Activated CD8-positive, alpha-beta memory T cell treated with anti-CD3 and anti-CD28 coated beads for 24 hours (primary cell): Measurements from ENCODE around the gene ICAM5.
A peak's percentile ranks its signal among the peaks of the same experiment; 100 is the strongest.

ENCODE experiments used
- DNase-seq: peaks from one replicate; pipeline ENCODE4 v3.0.0-alpha.2; 2020

ICAM5 gene

GRCh38 chr19:10292206-10292788 is 2.5 kb downstream of the ICAM5 start:
- peak; percentile 87 for DNase-seq

DNA sequence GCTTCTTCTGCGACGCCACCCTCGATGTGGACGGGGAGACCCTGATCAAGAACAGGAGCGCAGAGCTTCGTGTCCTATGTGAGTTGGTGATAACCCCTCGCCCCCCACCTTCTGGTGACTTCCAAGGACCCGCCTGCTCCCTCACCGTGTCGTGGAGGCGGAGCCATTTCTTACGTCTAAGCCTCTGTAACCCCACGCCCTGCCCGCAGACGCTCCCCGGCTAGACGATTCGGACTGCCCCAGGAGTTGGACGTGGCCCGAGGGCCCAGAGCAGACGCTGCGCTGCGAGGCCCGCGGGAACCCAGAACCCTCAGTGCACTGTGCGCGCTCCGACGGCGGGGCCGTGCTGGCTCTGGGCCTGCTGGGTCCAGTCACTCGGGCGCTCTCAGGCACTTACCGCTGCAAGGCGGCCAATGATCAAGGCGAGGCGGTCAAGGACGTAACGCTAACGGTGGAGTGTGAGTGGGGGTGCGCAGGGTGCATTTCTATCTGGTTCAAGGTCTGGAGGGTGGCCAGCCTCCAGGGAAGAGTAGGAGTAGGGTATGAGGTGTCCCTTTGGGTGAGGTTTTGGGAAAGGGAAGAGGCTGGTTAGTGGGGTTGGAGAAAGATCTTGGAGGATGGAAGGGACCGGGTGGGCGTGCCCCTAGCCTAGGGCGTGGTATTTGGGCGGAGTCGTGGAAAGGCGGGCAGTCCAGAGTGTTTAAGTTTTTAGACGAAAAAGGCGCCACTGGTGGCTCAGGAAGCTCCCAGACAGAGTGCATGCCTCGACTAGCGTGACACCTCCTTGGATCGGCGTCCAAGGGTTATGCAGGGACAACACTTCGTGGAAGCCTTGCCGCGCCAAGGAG is 3.3 kb downstream of the ICAM5 start:
- no peak for DNase-seq

DNA sequence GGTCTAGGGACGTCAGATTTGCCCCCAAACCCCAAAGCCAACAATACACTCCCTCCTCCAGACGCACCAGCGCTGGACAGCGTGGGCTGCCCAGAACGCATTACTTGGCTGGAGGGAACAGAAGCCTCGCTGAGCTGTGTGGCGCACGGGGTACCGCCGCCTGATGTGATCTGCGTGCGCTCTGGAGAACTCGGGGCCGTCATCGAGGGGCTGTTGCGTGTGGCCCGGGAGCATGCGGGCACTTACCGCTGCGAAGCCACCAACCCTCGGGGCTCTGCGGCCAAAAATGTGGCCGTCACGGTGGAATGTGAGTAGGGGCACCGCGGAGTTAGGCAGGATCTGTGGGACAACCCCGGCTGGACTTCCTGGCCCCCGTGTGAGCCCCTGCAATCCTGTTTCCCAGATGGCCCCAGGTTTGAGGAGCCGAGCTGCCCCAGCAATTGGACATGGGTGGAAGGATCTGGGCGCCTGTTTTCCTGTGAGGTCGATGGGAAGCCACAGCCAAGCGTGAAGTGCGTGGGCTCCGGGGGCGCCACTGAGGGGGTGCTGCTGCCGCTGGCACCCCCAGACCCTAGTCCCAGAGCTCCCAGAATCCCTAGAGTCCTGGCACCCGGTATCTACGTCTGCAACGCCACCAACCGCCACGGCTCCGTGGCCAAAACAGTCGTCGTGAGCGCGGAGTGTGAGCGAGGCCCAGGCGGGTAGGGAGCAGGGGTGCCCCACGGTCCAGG is 4.0 kb downstream of the ICAM5 start:
- no peak for DNase-seq

- DNase-seq: no peak
Observed at GRCh38 chr19:10294368-10294697, 4.6 kb downstream of the ICAM5 start.

- DNase-seq: peak; percentile 76
Observed at GRCh38 chr19:10295305-10295846, 5.6 kb downstream of the ICAM5 start.

DNA sequence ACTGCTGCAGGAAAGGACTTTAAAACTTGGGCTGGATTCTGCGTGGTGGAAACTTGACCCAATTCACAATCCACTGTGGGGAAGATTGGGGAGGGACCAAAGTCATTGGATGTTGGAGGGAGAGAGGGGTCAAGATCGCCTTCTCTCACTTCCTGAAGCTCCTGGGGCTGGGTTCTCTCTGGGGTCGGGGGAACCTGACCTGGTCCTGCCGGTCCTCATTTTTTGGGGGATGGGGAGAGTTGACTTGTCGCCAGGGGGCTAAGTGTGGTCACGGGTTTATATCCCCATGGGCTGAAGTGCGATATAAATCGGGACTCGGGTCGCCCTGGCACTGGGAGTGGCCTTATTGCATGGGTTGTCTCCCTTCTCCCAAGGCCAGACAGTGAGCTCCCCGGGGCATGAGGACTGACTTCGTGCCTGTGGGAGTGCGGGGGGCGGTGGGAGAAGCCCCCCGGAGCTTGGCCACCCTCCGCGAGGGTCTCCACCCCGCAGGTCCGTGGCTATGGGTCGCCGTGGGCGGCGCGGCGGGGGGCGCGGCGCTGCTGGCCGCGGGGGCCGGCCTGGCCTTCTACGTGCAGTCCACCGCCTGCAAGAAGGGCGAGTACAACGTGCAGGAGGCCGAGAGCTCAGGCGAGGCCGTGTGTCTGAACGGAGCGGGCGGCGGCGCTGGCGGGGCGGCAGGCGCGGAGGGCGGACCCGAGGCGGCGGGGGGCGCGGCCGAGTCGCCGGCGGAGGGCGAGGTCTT is 6.3 kb downstream of the ICAM5 start:
- DNase-seq: no peak

GRCh38 chr19:10299545-10300458 is 10.1 kb downstream of the ICAM5 start:
- no peak for DNase-seq

DNA sequence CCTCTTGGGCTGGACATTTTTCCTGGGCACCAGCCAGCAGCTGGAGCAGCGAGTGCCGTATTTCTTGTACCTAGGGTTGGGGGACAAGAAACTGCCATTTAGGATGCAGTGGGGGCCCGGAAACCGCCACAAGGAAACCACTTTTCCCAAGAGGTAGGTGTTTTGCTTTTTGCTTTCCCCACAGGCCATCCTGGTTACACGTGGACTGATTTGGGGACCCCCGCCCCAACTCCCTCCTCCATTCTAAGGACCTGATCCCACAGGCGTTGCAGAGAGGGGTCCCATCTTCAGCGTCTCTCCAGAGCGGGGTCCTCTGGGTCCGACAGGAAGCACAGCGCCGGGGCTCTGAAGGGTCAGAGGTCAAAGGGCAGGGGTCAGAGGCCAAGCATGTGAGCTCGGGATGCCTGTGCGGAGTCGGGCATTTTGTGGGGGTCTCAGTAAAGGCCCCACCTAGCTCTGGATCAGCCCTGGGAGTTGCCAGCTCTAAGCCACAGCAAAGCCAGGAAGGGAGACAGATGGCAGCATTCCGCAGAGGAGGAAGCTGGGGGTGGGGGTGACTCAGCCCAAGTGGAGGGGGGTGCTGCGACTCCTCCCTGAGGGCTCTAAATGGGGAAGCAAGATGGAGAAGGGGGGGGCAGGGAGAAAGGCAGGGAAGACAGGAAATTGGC is 15.5 kb downstream of the ICAM5 start:
- no peak for DNase-seq

DNA sequence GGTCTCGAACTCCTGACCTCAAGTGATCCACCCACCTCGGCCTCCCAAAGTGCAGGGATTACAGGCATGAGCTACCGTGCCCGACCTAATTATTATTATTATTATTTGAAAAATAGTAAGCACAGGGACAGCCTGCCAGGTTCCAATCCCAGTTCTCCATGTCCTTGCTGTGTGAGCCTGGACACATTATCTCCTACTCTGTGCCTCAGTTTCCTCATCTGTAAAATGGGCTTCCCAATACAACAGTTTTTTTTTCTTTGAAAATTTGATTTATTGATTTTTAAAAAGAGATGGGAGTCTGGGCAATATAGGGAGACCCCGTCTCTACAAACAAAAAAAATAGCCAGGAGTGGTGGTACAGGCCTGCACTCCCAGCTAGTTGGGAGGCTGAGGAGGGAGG is 16.6 kb downstream of the ICAM5 start:
- no peak for DNase-seq

DNA sequence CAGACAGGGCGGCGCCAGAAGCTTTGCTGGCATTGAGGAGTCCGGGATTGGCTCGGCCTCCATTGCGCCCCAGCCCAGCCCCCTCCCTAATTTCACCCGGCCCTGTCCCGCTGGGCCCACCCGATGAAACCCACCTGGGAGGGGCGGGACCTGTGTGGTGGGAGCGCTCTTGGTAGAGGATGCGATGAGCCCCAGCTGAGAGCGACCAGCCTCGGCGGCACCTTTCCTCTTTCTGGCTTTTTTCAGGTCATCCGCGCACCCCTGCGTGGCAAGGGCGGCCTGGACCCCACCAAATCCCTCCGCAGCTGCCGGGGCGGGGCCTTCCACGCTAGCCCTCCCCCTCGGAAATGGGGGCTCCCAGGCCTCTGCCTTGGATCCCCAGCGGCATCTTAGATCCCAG is 19.7 kb downstream of the ICAM5 start, which contains the start of gene ZGLP1:
Gene ZGLP1 (minus strand): TSS at position 393 of the 400 bp plus-strand sequence.
- no peak for DNase-seq

DNA sequence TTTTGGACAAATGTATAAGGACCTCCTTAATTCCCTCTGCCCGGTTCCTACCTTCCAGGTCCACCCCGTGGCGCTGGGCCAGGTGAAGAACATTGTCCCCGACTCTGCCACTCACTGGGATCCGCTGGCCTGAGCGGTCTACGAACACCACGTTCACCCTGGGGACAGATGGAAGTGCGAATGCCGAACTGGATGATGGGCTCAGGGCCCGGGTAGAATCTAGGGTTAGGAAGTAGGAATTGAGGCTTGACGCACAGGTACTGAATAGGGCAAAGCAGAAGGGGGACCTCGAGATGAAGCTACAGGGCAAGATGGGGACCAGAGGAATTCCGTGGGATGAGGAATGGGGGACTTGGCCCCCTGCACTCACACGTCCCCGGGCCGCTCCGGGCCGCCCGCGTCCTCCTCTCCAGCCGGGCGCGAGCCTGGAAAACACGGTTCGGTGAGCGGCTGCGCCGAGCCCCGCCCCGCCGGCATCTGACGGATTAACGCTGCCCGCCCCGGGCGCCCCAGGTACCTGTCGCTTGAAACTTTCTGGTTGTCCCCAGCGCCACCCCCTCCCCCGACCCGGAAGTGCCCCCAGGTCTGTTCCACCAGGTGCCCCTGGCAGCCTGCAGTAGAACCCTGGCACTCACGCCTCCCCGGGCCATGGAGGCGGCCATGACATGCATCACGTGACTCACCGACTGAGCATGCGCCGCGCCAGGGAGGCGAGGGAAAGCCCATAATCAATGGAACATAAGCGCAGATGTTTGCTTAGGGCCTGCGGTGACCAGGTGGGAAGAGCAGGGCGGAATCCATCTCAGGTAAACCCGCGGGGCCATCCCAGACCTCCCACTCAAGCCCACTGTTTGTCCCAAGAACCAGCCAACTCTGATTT is 25.8 kb downstream of the ICAM5 start, which contains the start of gene FDX2:
Gene FDX2 (minus strand): TSS at position 681 of the 880 bp plus-strand sequence. CDS start 19 bp downstream, at position 662.
- peak; percentile 97 for DNase-seq

DNA sequence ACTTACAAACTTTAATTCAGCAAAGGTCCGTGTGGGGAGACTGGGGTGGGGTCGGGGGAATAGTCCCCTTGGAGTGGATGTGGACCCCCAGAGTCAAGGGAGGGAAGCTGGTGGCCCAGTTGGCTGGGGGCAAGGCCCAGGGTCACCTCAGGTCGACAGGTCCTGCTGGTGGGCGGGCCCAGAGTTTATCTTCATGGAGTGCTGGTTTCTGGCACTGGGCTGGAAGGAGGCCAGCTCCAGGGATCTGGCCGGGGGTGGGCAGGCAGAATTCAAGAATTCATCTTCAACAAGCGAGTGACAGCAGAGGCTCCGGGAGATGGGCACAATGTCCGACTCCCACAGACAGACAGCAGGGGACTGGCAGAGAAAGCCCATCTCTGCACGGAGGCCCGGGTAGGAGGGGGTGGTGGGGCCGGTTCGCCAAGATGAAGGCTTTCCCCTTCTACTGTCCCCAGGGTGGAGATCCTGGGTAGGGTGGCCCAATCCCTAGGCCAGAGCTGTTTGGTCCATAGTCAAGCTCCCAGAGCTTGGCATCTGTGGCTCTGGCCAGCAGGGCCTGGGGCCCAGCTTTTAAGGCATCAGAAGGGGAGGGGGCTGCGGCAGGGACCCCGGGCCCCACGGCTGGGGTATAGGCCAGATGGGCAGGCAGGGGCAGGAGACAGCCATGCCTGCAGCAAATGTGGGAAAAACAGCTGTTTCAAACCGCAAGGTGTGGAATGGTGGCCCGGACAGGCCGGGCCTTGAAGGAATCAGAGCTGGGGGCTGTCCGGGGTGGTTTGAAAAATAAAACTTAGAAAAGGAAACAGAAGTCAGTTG is 26.7 kb downstream of the ICAM5 start:
- no peak for DNase-seq

DNA sequence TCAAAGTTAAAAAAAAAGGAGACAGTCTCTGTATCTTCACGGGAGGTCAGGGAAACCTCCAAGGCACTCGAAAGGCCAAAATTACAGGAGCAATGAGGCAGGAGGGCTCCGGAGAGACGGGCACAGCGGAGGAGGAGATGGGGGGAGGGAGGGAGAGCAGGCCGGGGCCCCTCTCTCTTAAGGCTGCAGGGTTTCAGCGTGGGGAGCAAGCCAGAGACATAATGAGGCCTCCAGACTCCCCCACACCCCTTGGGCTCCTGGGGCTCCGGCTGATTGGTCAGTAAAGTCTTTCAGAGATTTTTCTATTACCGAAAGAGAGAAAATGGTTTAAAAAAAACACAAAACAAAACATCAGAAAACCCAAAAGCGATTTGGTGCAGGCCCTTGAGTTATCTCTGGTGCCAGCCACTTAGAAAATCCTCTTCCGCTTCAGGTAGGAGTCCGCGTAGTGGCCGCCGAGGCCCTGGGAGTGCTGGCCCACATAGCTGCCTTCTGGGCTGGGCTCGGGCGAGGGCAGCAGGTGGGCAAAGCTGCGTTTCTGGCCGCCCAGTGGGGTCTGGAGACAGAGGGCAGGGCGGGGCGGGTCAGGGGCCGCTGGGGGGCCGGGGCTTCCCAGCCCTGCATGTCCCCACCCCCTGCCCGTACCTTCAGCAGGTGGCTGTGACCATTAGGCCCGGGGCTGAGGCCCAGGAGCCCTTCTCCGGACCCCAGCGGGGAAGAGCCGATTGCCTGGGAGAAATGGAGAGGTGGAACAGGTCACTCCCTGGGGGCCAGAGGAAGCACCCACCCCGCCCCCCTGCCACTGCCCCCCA is 27.5 kb downstream of the ICAM5 start:
- DNase-seq: no peak

DNA sequence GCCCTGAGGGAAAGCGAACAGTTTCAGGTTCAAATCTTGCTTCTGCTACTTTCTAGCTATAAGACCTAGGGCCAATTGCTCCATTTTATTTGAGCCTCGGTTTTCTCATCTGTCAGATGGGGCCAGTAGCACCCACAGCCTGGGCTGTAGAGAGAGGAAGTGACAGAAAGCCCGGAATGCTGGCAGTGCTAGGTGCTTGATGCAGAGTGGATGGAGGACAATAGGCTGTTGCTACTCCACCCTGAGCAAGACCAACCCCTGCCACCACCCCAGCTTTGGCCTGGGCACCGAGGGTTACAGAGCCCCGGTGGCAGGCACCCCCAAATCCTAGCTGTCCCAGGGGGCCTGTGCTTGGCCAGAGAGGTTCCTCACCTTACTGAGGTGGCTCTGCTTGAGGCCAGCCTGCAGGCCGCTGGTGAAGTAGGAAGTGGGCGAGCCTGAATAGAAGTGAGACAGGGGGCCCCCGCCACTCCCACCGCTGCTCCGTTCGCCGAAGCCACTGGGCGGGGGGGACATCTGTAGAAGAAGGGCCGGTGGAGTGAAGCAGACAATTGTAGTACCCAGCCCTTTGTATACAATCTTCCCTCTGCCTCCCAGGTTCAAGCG is 28.2 kb downstream of the ICAM5 start:
- no peak for DNase-seq

DNA sequence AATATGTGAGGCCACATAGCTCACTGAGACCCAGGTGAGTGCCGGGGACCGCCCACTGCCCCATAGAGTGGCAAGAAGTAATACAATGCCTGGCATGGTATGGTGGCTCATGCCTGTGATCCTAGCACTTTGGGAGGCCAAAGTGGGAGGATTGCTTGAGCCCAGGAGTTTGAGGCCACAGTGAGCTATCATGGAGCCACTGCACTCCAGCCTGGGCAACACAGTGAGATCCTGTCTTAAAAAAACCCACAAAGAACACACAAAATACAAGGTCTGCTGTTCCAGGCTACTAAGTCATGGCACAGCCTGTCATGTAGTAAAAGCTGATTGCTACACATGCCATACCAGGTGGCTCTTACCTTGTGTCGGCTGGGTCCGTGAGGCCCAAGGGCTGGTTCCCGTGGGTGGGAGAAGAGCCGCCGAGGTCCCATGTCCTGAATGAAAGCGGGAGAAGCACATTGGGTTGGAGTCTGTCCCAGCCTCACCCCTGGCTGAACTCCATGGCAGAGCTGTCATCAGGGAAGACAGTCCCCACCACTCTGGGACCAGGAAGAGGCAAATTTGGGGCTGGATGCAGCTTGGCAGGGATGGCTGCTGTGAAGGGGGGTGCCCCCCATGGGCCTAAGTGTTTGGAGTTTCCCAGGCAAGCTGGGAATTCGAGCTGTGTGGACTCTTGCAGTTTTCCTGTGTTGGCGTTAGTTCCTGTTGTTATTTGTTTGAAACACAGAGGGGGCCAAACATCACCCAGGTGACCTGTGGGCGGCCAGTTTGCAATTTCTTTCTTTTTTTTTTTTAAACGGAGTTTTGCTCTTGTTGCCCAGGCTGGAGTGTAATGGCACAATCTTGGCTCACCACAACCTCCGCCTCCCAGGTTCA is 29.3 kb downstream of the ICAM5 start:
- no peak for DNase-seq

- DNase-seq: no peak
Observed at GRCh38 chr19:10320602-10321416, 31.1 kb downstream of the ICAM5 start.
